Endothelial cell of umbilical vein (primary cell): ENCODE measurements around the gene JAG2. TPM values are rescaled to one million over a fixed set of nuclear protein-coding genes. Genes with fewer than 3 reads are reported as not detected.

Experiments used
- BruUV-seq: library from RNA; stranded (reverse); fragments of 400-500 nt; replicated peaks from 2 replicates; lab custom pipeline; 2021; lab: Mats Ljungman, UMichigan
- CTCF ChIA-PET: fragments of 300-600, 350-600 bp; sonication (Branson Sonifier 250); formaldehyde crosslinking; loops from one replicate; lab custom pipeline; 2021; ENCODE audit warnings: antibody characterized with exemption, inconsistent platforms; lab: Charles Lee
- POLR2A ChIA-PET: fragments of 300-600, 350-600 bp; sonication (Branson Sonifier 250); formaldehyde crosslinking; loops from one replicate; lab custom pipeline; 2021; ENCODE audit warnings: antibody characterized with exemption, inconsistent platforms; lab: Charles Lee
- DNase-seq: peaks from one replicate; pipeline ENCODE4 v3.0.0-alpha.2; 2011; ENCODE audit warnings: low read depth, low spot score
- FAIRE-seq: peaks from 2 replicates; lab custom pipeline; 2011; peaks lifted over from hg19 to GRCh38; lab: Jason Lieb, UNC
- H2AFZ ChIP-seq: 2 replicates; pipeline ENCODE4 v1.6.0; 2012; ENCODE audit warnings: low read depth, low read length, control low read depth, inconsistent platforms
- H3K27ac ChIP-seq: 2 replicates; pipeline ENCODE4 v1.5.1; 2011; ENCODE audit warnings: low read depth, mild to moderate bottlenecking, control low read depth, low read length, moderate library complexity; ENCODE audit not compliant: insufficient read depth
- H3K27me3 ChIP-seq, 2 experiments: 2 replicates each; pipeline versions ENCODE4 v1.6.0 to v1.6.1; 2011; ENCODE audit warnings: low read length in 2 of 2, mixed read lengths in 1 of 2; ENCODE audit not compliant: control insufficient read depth in 2 of 2, insufficient read depth in 2 of 2
- H3K36me3 ChIP-seq, 2 experiments: 2 replicates in 1 of 2; 3 replicates in 1 of 2; pipeline ENCODE4 v1.5.1; 2011; ENCODE audit warnings: low read length in 2 of 2, mild to moderate bottlenecking in 1 of 2, moderate library complexity in 1 of 2; ENCODE audit not compliant: control insufficient read depth in 2 of 2, insufficient read depth in 2 of 2; ENCODE audit errors: extremely low read depth in 1 of 2
- H3K4me1 ChIP-seq: 3 replicates; pipeline ENCODE4 v1.5.1; 2011; ENCODE audit warnings: mild to moderate bottlenecking, low read length; ENCODE audit not compliant: control insufficient read depth, insufficient read depth; ENCODE audit errors: extremely low read depth
- H3K4me2 ChIP-seq: 2 replicates; pipeline ENCODE4 v1.6.1; 2011; ENCODE audit warnings: low read length, control low read depth, mixed read lengths; ENCODE audit not compliant: insufficient read depth
- H3K4me3 ChIP-seq, 3 experiments: fragments of 200-600 bp in 1 of 3; sonication (generic), shearing (Covaris generic) in 1 of 3; replicated peaks in 1 of 3; 2 replicates each; pipeline ENCODE4 v1.5.1; 2011 to 2016; ENCODE audit warnings: control low read depth in 3 of 3, low read length in 3 of 3, mild to moderate bottlenecking in 2 of 3, inconsistent platforms in 1 of 3, low read depth in 1 of 3, moderate library complexity in 1 of 3; ENCODE audit not compliant: insufficient read depth in 1 of 3
- H3K79me2 ChIP-seq: 2 replicates; pipeline ENCODE4 v1.6.0; 2012; ENCODE audit warnings: low read length, inconsistent platforms; ENCODE audit not compliant: control insufficient read depth, insufficient read depth
- H3K9ac ChIP-seq: replicated peaks from 2 replicates; pipeline ENCODE3; 2011; ENCODE audit warnings: low read length, control low read depth; ENCODE audit not compliant: insufficient read depth; ENCODE audit errors: extremely low read depth
- H3K9me1 ChIP-seq: replicated peaks from 3 replicates; pipeline ENCODE4 v1.6.0; 2011; ENCODE audit warnings: mild to moderate bottlenecking, low read length; ENCODE audit not compliant: control insufficient read depth, insufficient read depth; ENCODE audit errors: extremely low read depth
- H3K9me3 ChIP-seq: replicated peaks from 2 replicates; pipeline ENCODE4 v1.5.1; 2012; ENCODE audit warnings: low read length, inconsistent platforms; ENCODE audit not compliant: control insufficient read depth, insufficient read depth
- H4K20me1 ChIP-seq: replicated peaks from 2 replicates; pipeline ENCODE3; 2011; ENCODE audit warnings: mild to moderate bottlenecking, low read length; ENCODE audit not compliant: control insufficient read depth, insufficient read depth; ENCODE audit errors: extremely low read depth
- CTCF ChIP-seq, 2 donors: IDR thresholded peaks; 1 replicate in 1 of 2; 2 replicates in 1 of 2; pipeline ENCODE4 v1.5.1; 2011; ENCODE audit warnings: low read length in 2 of 2, mild to moderate bottlenecking in 2 of 2, moderate library complexity in 2 of 2, control low read depth in 1 of 2, inconsistent platforms in 1 of 2, low read depth in 1 of 2; ENCODE audit not compliant: insufficient read depth in 1 of 2; ENCODE audit errors: extremely low read depth in 1 of 2
- EZH2 ChIP-seq: IDR thresholded peaks from 2 replicates; pipeline ENCODE4 v1.6.1; 2012; ENCODE audit warnings: borderline replicate concordance, low read depth, mild to moderate bottlenecking, moderate library complexity, low read length, inconsistent platforms; ENCODE audit not compliant: severe bottlenecking
- FOS ChIP-seq: IDR thresholded peaks from 2 replicates; pipeline ENCODE4 v1.6.1; 2011; ENCODE audit warnings: mild to moderate bottlenecking, low read length, moderate library complexity, borderline replicate concordance; ENCODE audit not compliant: insufficient read depth
- GATA2 ChIP-seq: IDR thresholded peaks from 2 replicates; pipeline ENCODE4 v1.7.0; 2011; ENCODE audit warnings: low read depth, mild to moderate bottlenecking, moderate library complexity, mixed read lengths, low read length; ENCODE audit not compliant: insufficient read length, insufficient read depth
- JUN ChIP-seq: IDR thresholded peaks from 2 replicates; pipeline ENCODE4 v1.6.1; 2011; ENCODE audit warnings: borderline replicate concordance, low read depth; ENCODE audit not compliant: insufficient read length, insufficient read depth
- MAX ChIP-seq: IDR thresholded peaks from 2 replicates; pipeline ENCODE4 v1.6.1; 2011; ENCODE audit not compliant: insufficient read depth, insufficient read length
- MYC ChIP-seq: IDR thresholded peaks from one replicate; pipeline ENCODE4 v1.6.1; 2011; ENCODE audit warnings: mild to moderate bottlenecking, low read depth, low read length
- POLR2A ChIP-seq: IDR thresholded peaks from 2 replicates; pipeline ENCODE4 v1.6.1; 2012; ENCODE audit warnings: low read depth, mild to moderate bottlenecking, control low read depth, low read length
- POLR2AphosphoS5 ChIP-seq: IDR thresholded peaks from 2 replicates; pipeline ENCODE4 v1.6.1; 2012; ENCODE audit warnings: low read depth, mild to moderate bottlenecking, control low read depth, low read length, moderate library complexity; ENCODE audit not compliant: insufficient read depth
- dilution Hi-C: fragments of 300-500 bp; cut with MboI; formaldehyde crosslinking; loops from one replicate; pipeline ENCODE4 v1.15.0; 2019; ENCODE audit warnings: low sequenced_read_pairs; ENCODE audit not compliant: extremely low pct_ligation_motif_present
- intact Hi-C: fragments of 100-400 bp; cut with micrococcal nuclease; formaldehyde crosslinking; loops from one replicate; pipeline ENCODE4 v1.10.0; 2022
- polyA plus RNA-seq, 4 experiments: library from polyadenylated mRNA; depleted of rRNA in 3 of 4; stranded (reverse) in 3 of 4; unstranded in 1 of 4; fragments of >200 nt; gene quantifications; 2 replicates each; pipeline versions ENCODE4 v1.2.1 to v1.2.3, GENCODE V29; 2011 to 2012; ENCODE audit warnings: missing spikeins in 1 of 4
- total RNA-seq: library from RNA; stranded (reverse); gene quantifications from 2 replicates; pipeline ENCODE4 v1.2.3, GENCODE V29; 2021

JAG2 gene
- total and polyA plus RNA-seq, 2 donors (not counting 3 experiments of a cell fraction or from before 2014, with no cell fraction given), result 105 to 128 TPM

GRCh38 chr14:105184461-105184860 lies 15.9 kb upstream of the JAG2 start:
- no peak overlapping the region for H3K4me2 ChIP-seq
- H4K20me1 ChIP-seq, result no peaks in the 10 kb centered on the region
- H3K79me2 ChIP-seq, result no peaks in the 10 kb centered on the region
- no peak overlapping the region for H3K9ac ChIP-seq
- no peak for FAIRE-seq
- dilution Hi-C loops, result no loop called here
- H3K36me3 ChIP-seq, result no peaks in the 10 kb centered on the region
- no peaks in the 10 kb centered on the region for H3K9me1 ChIP-seq
- ChIA-PET CTCF (interaction anchor here (0.9 to 1.7 kb wide), 3 partner anchors 11 to 95 kb away, joined by 3 to 6 read pairs (median 5); no protein-coding TSS in a partner anchor), POLR2A (no interaction called here)
- intact Hi-C loops, result no loop called here
- no peak for TF ChIP-seq POLR2A
- no peaks in the 10 kb centered on the region for H3K27me3 ChIP-seq
- BruUV-seq, result no TSS peak
- H3K27ac ChIP-seq, result no peak overlapping the region
- H2AFZ ChIP-seq, result no peak overlapping the region
- no peak for DNase-seq
- peaks cover 2% of the 10 kb centered on the region for H3K9me3 ChIP-seq
- H3K4me1 ChIP-seq, result peaks cover 6% of the 10 kb centered on the region
- no peak overlapping the region for H3K4me3 ChIP-seq

- ChIA-PET POLR2A (no interaction called here), CTCF (interaction anchor here (0.8 to 3.8 kb wide), 4 partner anchors 13 to 92 kb away, joined by 3 to 31 read pairs (median 6); partner anchors contain the start of gene JAG2)
- no TSS peak for BruUV-seq
Observed at GRCh38 chr14:105182296-105183020, 13.9 kb upstream of the JAG2 start.

More at GRCh38 chr14:105182296-105183020, 13.9 kb upstream of the JAG2 start:
- dilution Hi-C loops (no loop called here), intact Hi-C loops (no loop called here)
- Histone ChIP-seq H4K20me1 (no peaks in the 10 kb centered on the region), H3K9me3 (no peaks in the 10 kb centered on the region), H3K4me3 (no peak overlapping the region), H3K4me1 (peaks cover 6% of the 10 kb centered on the region), H2AFZ (no peak overlapping the region), H3K9me1 (no peaks in the 10 kb centered on the region), H3K4me2 (no peak overlapping the region), H3K79me2 (no peaks in the 10 kb centered on the region), H3K36me3 (no peaks in the 10 kb centered on the region), H3K27me3 (no peaks in the 10 kb centered on the region), H3K9ac (no peak overlapping the region), H3K27ac (no peak overlapping the region)
- no peak for FAIRE-seq
- DNase-seq, result no peak
- no peak for TF ChIP-seq MAX
- TF ChIP-seq EZH2, result no peak
- no peak for TF ChIP-seq GATA2
- TF ChIP-seq FOS, result no peak
- no peak for TF ChIP-seq POLR2AphosphoS5
- TF ChIP-seq JUN, result no peak
- no peak for TF ChIP-seq CTCF (IDR thresholded peaks at IDR 0.05; ENCODE audit: extremely low read depth in 1 of 2, insufficient read depth in 1 of 2, low read depth in 1 of 2, low read length in 2 of 2)
- no peak for TF ChIP-seq MYC
- TF ChIP-seq POLR2A, result no peak
